Measurements from ENCODE around the gene SNTG2. TPM values are rescaled to one million over a fixed set of nuclear protein-coding genes. Genes with fewer than 3 reads are reported as not detected.

SNTG2 gene
- total and polyA plus RNA-seq, 2 donors (not counting 3 experiments of a cell fraction or from before 2014, with no cell fraction given) = not detected

GRCh38 chr2:1192121-1192520 is 241.5 kb downstream of the SNTG2 start:
- H3K9ac ChIP-seq (replicated peaks; ENCODE audit: extremely low read depth, insufficient read depth, low read length) = no peak overlapping the region
- H2AFZ ChIP-seq (ENCODE audit: low read depth, low read length) = no peak overlapping the region
- BruUV-seq (replicated peaks) = no TSS peak
- H3K27ac ChIP-seq (ENCODE audit: insufficient read depth, low read depth, low read length) = no peak overlapping the region
- H4K20me1 ChIP-seq (replicated peaks; ENCODE audit: control insufficient read depth, extremely low read depth, insufficient read depth, low read length) = no peaks in the 10 kb centered on the region
- TF ChIP-seq FOS (IDR thresholded peaks at IDR 0.05; ENCODE audit: borderline replicate concordance, insufficient read depth, low read length) (no peak), MAX (IDR thresholded peaks at IDR 0.05; ENCODE audit: insufficient read depth, insufficient read length) (no peak), JUN (IDR thresholded peaks at IDR 0.05; ENCODE audit: borderline replicate concordance, insufficient read depth, insufficient read length, low read depth) (no peak)
- H3K27me3 ChIP-seq (ENCODE audit: control insufficient read depth in 2 of 2, insufficient read depth in 2 of 2, low read length in 2 of 2) = no peaks in the 10 kb centered on the region
- no peaks in the 10 kb centered on the region for H3K4me1 ChIP-seq (ENCODE audit: control insufficient read depth, extremely low read depth, insufficient read depth, low read length)
- no peak overlapping the region for H3K4me2 ChIP-seq (ENCODE audit: insufficient read depth, low read length)
- ChIA-PET CTCF (no interaction called here), POLR2A (no interaction called here)
- dilution Hi-C loops (cut with MboI; ENCODE audit: extremely low pct_ligation_motif_present, low sequenced_read_pairs) = no loop called here
- H3K36me3 ChIP-seq (ENCODE audit: control insufficient read depth in 2 of 2, extremely low read depth in 1 of 2, insufficient read depth in 2 of 2, low read length in 2 of 2) = no peaks in the 10 kb centered on the region
- intact Hi-C loops (cut with micrococcal nuclease) = no loop called here
- no peaks in the 10 kb centered on the region for H3K9me3 ChIP-seq (replicated peaks; ENCODE audit: control insufficient read depth, insufficient read depth, low read length)
- no peak overlapping the region for H3K4me3 ChIP-seq (replicated peaks in 1 of 3; ENCODE audit: insufficient read depth in 1 of 3, low read depth in 1 of 3, low read length in 3 of 3)
- DNase-seq (ENCODE audit: low read depth, low spot score) (no peak), FAIRE-seq (no peak)
- no peaks in the 10 kb centered on the region for H3K79me2 ChIP-seq (ENCODE audit: control insufficient read depth, insufficient read depth, low read length)
- no peaks in the 10 kb centered on the region for H3K9me1 ChIP-seq (replicated peaks; ENCODE audit: control insufficient read depth, extremely low read depth, insufficient read depth, low read length)

GRCh38 chr2:1193801-1194200 is 243.2 kb downstream of the SNTG2 start:
- no peaks in the 10 kb centered on the region for H3K36me3 ChIP-seq (ENCODE audit: control insufficient read depth in 2 of 2, extremely low read depth in 1 of 2, insufficient read depth in 2 of 2, low read length in 2 of 2)
- H3K27ac ChIP-seq (ENCODE audit: insufficient read depth, low read depth, low read length) = no peak overlapping the region
- FAIRE-seq = no peak
- no TSS peak for BruUV-seq (replicated peaks)
- H3K4me1 ChIP-seq (ENCODE audit: control insufficient read depth, extremely low read depth, insufficient read depth, low read length) = no peaks in the 10 kb centered on the region
- H3K4me3 ChIP-seq (replicated peaks in 1 of 3; ENCODE audit: insufficient read depth in 1 of 3, low read depth in 1 of 3, low read length in 3 of 3) = no peak overlapping the region
- H2AFZ ChIP-seq (ENCODE audit: low read depth, low read length) = no peak overlapping the region
- no peaks in the 10 kb centered on the region for H3K9me3 ChIP-seq (replicated peaks; ENCODE audit: control insufficient read depth, insufficient read depth, low read length)
- H4K20me1 ChIP-seq (replicated peaks; ENCODE audit: control insufficient read depth, extremely low read depth, insufficient read depth, low read length) = no peaks in the 10 kb centered on the region
- no peak for TF ChIP-seq POLR2AphosphoS5 (IDR thresholded peaks at IDR 0.05; ENCODE audit: insufficient read depth, low read depth, low read length)
- TF ChIP-seq POLR2A (IDR thresholded peaks at IDR 0.05; ENCODE audit: low read depth, low read length) = no peak
- TF ChIP-seq EZH2 (IDR thresholded peaks at IDR 0.05; ENCODE audit: borderline replicate concordance, low read depth, low read length, severe bottlenecking) = no peak
- TF ChIP-seq, protein P1, sequence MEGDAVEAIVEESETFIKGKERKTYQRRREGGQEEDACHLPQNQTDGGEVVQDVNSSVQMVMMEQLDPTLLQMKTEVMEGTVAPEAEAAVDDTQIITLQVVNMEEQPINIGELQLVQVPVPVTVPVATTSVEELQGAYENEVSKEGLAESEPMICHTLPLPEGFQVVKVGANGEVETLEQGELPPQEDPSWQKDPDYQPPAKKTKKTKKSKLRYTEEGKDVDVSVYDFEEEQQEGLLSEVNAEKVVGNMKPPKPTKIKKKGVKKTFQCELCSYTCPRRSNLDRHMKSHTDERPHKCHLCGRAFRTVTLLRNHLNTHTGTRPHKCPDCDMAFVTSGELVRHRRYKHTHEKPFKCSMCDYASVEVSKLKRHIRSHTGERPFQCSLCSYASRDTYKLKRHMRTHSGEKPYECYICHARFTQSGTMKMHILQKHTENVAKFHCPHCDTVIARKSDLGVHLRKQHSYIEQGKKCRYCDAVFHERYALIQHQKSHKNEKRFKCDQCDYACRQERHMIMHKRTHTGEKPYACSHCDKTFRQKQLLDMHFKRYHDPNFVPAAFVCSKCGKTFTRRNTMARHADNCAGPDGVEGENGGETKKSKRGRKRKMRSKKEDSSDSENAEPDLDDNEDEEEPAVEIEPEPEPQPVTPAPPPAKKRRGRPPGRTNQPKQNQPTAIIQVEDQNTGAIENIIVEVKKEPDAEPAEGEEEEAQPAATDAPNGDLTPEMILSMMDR (IDR thresholded peaks at IDR 0.05; ENCODE audit: extremely low read depth in 1 of 2, insufficient read depth in 1 of 2, low read depth in 1 of 2, low read length in 2 of 2) = no peak
- no peak for TF ChIP-seq MYC (IDR thresholded peaks at IDR 0.05; ENCODE audit: low read depth, low read length)
- TF ChIP-seq MAX (IDR thresholded peaks at IDR 0.05; ENCODE audit: insufficient read depth, insufficient read length) = no peak
- no peak for TF ChIP-seq GATA2 (IDR thresholded peaks at IDR 0.05; ENCODE audit: insufficient read depth, insufficient read length, low read depth, low read length)
- no peak for TF ChIP-seq FOS (IDR thresholded peaks at IDR 0.05; ENCODE audit: borderline replicate concordance, insufficient read depth, low read length)
- TF ChIP-seq JUN (IDR thresholded peaks at IDR 0.05; ENCODE audit: borderline replicate concordance, insufficient read depth, insufficient read length, low read depth) = no peak
- H3K27me3 ChIP-seq (ENCODE audit: control insufficient read depth in 2 of 2, insufficient read depth in 2 of 2, low read length in 2 of 2) = no peaks in the 10 kb centered on the region
- dilution Hi-C loops (cut with MboI; ENCODE audit: extremely low pct_ligation_motif_present, low sequenced_read_pairs) = no loop called here
- intact Hi-C loops (cut with micrococcal nuclease) = no loop called here
- H3K9ac ChIP-seq (replicated peaks; ENCODE audit: extremely low read depth, insufficient read depth, low read length) = no peak overlapping the region
- H3K9me1 ChIP-seq (replicated peaks; ENCODE audit: control insufficient read depth, extremely low read depth, insufficient read depth, low read length) = no peaks in the 10 kb centered on the region
- no peak overlapping the region for H3K4me2 ChIP-seq (ENCODE audit: insufficient read depth, low read length)
- ChIA-PET POLR2A (no interaction called here), CTCF (no interaction called here)
- no peak for DNase-seq (ENCODE audit: low read depth, low spot score)
- no peaks in the 10 kb centered on the region for H3K79me2 ChIP-seq (ENCODE audit: control insufficient read depth, insufficient read depth, low read length)
